OCI-LY1 (cell line): ENCODE measurements around the gene DIP2C.

ENCODE experiments used
- H2AFZ ChIP-seq: fragments of 200-600 bp; sonication (generic), shearing (Covaris generic); 2 replicates; pipeline ENCODE4 v1.6.0; 2014; ENCODE audit warnings: antibody characterized with exemption, mild to moderate bottlenecking, low read length
- H3F3A ChIP-seq: fragments of 200-600 bp; sonication (generic), shearing (Covaris generic); 2 replicates; pipeline ENCODE4 v1.6.0; 2014; ENCODE audit warnings: mild to moderate bottlenecking, antibody characterized with exemption, low read length, moderate library complexity; ENCODE audit not compliant: insufficient read depth
- H3K27ac ChIP-seq: fragments of 200-600 bp; sonication (generic); 2 replicates; pipeline ENCODE4 v1.5.1; 2014; ENCODE audit warnings: low read length, mixed run types, mild to moderate bottlenecking, low read depth; ENCODE audit not compliant: poor library complexity, severe bottlenecking
- H3K27me3 ChIP-seq: fragments of 200-600 bp; sonication (generic); 2 replicates; pipeline ENCODE4 v1.6.0; 2014; ENCODE audit warnings: antibody characterized with exemption, mild to moderate bottlenecking, low read length, moderate library complexity; ENCODE audit not compliant: insufficient read depth
- H3K36me3 ChIP-seq: fragments of 200-600 bp; sonication (generic); 2 replicates; pipeline ENCODE4 v1.6.1; 2014; ENCODE audit warnings: mild to moderate bottlenecking, antibody characterized with exemption, low read length, moderate library complexity, mixed read lengths; ENCODE audit not compliant: insufficient read depth
- H3K4me1 ChIP-seq: fragments of 200-600 bp; sonication (generic); 2 replicates; pipeline ENCODE4 v1.5.1; 2014; ENCODE audit warnings: mild to moderate bottlenecking, low read length, moderate library complexity; ENCODE audit not compliant: insufficient read depth, severe bottlenecking
- H3K4me2 ChIP-seq: fragments of 200-600 bp; sonication (generic), shearing (Covaris generic); 2 replicates; pipeline ENCODE4 v1.6.1; 2014; ENCODE audit warnings: low read length
- H3K4me3 ChIP-seq: fragments of 200-600 bp; sonication (generic); 2 replicates; pipeline ENCODE4 v1.5.1; 2014; ENCODE audit warnings: low read length, low read depth, mild to moderate bottlenecking, mixed read lengths; ENCODE audit not compliant: poor library complexity, severe bottlenecking
- H3K79me2 ChIP-seq: fragments of 200-600 bp; shearing (Covaris generic); 2 replicates; pipeline ENCODE4 v1.6.1; 2016; ENCODE audit warnings: mixed run types, low read length, mixed read lengths; ENCODE audit not compliant: insufficient read depth
- H3K9ac ChIP-seq: fragments of 200-600 bp; sonication (generic), shearing (Covaris generic); 2 replicates; pipeline ENCODE4 v1.6.1; 2014; ENCODE audit warnings: mild to moderate bottlenecking, low read length, mixed read lengths
- H3K9me2 ChIP-seq: fragments of 200-600 bp; sonication (generic), shearing (Covaris generic); 2 replicates; pipeline ENCODE4 v1.6.1; 2014; ENCODE audit warnings: low read depth, mild to moderate bottlenecking, low read length, mixed read lengths
- H3K9me3 ChIP-seq: fragments of 200-600 bp; shearing (Covaris generic); 2 replicates; pipeline ENCODE4 v1.6.1; 2014; ENCODE audit warnings: low read length, mixed read lengths
- H4K20me1 ChIP-seq: fragments of 200-600 bp; sonication (generic), shearing (Covaris generic); 2 replicates; pipeline ENCODE4 v1.6.0; 2016; ENCODE audit warnings: mild to moderate bottlenecking, low read length; ENCODE audit not compliant: insufficient read depth
- EZH2 ChIP-seq: fragments of 200-600 bp; sonication (generic), shearing (Covaris generic); IDR thresholded peaks from 2 replicates; pipeline ENCODE4 v1.8.0; 2017; ENCODE audit warnings: borderline replicate concordance, mixed run types, mild to moderate bottlenecking, antibody characterized with exemption, low read length, moderate library complexity, mixed read lengths
- TF ChIP-seq, protein P1 (sequence below): fragments of 200-600 bp; sonication (generic), shearing (Covaris generic); IDR thresholded peaks from 2 replicates; pipeline ENCODE4 v1.5.1; 2017; ENCODE audit warnings: mild to moderate bottlenecking, antibody characterized with exemption, low read length, moderate library complexity, mixed read lengths

DIP2C gene

DNA sequence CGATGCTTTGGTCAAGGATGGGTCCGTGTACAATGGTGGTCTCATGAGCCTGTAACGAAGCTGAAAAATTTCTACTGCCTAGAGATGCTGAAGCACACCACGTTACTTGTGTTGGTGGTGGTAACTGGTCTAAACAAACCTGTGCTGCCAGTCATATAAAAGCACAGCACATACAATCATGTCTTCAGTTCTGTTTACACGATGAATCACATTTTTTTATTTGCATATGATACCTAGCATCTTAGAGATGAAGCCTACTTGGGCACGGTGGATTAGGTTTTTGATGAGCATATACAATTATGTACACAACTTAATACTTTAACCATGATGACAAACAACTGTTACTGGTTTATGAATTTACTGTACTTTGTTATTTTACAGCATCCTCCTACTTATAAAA, 353.2 kb downstream of the DIP2C start:
- no peaks in the 10 kb centered on the region for H3K79me2 ChIP-seq
- no peaks in the 10 kb centered on the region for H4K20me1 ChIP-seq
- H3K9me2 ChIP-seq = no peaks in the 10 kb centered on the region
- TF ChIP-seq EZH2 = no peak
- TF ChIP-seq, protein P1, sequence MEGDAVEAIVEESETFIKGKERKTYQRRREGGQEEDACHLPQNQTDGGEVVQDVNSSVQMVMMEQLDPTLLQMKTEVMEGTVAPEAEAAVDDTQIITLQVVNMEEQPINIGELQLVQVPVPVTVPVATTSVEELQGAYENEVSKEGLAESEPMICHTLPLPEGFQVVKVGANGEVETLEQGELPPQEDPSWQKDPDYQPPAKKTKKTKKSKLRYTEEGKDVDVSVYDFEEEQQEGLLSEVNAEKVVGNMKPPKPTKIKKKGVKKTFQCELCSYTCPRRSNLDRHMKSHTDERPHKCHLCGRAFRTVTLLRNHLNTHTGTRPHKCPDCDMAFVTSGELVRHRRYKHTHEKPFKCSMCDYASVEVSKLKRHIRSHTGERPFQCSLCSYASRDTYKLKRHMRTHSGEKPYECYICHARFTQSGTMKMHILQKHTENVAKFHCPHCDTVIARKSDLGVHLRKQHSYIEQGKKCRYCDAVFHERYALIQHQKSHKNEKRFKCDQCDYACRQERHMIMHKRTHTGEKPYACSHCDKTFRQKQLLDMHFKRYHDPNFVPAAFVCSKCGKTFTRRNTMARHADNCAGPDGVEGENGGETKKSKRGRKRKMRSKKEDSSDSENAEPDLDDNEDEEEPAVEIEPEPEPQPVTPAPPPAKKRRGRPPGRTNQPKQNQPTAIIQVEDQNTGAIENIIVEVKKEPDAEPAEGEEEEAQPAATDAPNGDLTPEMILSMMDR = no peak
- H3K27me3 ChIP-seq = no peaks in the 10 kb centered on the region
- no peak overlapping the region for H3K4me3 ChIP-seq
- H3F3A ChIP-seq = peaks cover 5% of the 10 kb centered on the region; the same call in 1 of the 2 replicates
- no peak overlapping the region for H2AFZ ChIP-seq
- H3K9ac ChIP-seq = no peak overlapping the region
- peaks cover 74% of the 10 kb centered on the region for H3K4me1 ChIP-seq
- no peak overlapping the region for H3K4me2 ChIP-seq
- peaks cover 56% of the 10 kb centered on the region for H3K36me3 ChIP-seq
- H3K27ac ChIP-seq = peak overlapping the region; percentile 99
- no peaks in the 10 kb centered on the region for H3K9me3 ChIP-seq

DNA sequence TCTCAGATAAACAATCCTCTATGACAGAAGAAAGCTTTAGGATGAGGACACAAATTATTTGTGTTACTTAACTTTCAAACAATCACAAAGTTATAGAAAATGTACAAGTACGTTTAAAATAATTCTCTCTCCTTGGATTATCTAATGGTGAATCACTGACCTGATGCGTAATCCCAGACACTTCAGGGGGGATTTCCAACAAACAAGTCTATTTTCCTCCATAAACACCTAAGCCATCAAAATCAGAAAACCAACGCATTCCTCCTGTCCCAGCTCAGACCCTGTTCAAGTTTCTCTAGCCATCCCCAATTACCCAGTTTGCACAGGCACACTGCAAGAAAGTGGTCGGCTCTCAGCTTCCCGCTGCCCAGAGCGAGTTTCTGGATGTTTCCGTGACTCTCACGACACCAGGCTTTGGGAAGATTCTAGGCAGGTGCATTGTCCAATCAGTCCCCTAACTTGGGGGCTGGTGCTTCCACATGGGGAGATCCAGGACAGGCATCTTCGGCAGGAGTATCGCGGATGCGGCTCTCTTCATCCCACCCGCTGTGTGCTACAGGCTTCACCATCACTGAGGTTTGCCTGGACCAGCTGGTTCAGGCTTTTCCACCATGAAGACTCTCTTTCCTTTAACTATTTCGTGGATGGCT, 354.2 kb downstream of the DIP2C start:
- Histone ChIP-seq H3K4me1 (peaks cover 84% of the 10 kb centered on the region), H4K20me1 (no peaks in the 10 kb centered on the region), H3K9ac (peak overlapping the region; percentile 9; the same call in 1 of the 2 replicates), H2AFZ (no peak overlapping the region), H3K79me2 (no peaks in the 10 kb centered on the region), H3K9me3 (no peaks in the 10 kb centered on the region), H3K9me2 (no peaks in the 10 kb centered on the region), H3K4me2 (no peak overlapping the region), H3K36me3 (peaks cover 46% of the 10 kb centered on the region), H3K4me3 (no peak overlapping the region), H3K27ac (peak overlapping the region; percentile 99), H3K27me3 (no peaks in the 10 kb centered on the region), H3F3A (peaks cover 5% of the 10 kb centered on the region; the same call in 1 of the 2 replicates)
- TF ChIP-seq EZH2 = no peak
- TF ChIP-seq, protein P1 = no peak

DNA sequence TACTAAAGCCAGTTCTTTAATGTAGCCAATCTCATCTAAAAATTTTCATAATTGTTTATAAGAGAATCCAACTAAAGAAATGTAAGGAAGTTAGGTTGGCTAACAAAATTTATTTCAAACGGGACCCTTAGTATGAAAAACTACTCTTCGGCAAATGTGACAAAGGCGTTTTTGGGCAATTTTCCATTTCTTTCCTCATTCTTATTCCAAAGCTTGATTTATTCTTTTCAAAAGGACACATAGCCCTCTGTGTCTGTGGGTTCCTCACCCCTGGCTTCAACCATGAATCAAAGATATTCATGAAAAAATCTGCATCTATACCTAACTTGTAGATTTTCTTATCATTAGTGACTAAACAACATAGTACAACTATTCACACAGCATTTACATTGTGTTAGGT, 358.3 kb downstream of the DIP2C start:
- peaks cover 5% of the 10 kb centered on the region; the same call in 1 of the 2 replicates for H3F3A ChIP-seq

More for the DNA sequence above, 358.3 kb downstream of the DIP2C start:
- Histone ChIP-seq H3K4me3 (no peak overlapping the region), H3K9ac (peak overlapping the region; percentile 9; the same call in 1 of the 2 replicates), H3K4me2 (no peak overlapping the region), H3K9me2 (no peaks in the 10 kb centered on the region), H4K20me1 (no peaks in the 10 kb centered on the region), H3K27ac (peak overlapping the region; percentile 99), H3K79me2 (no peaks in the 10 kb centered on the region), H2AFZ (no peak overlapping the region), H3K36me3 (peaks cover 26% of the 10 kb centered on the region), H3K9me3 (no peaks in the 10 kb centered on the region), H3K27me3 (no peaks in the 10 kb centered on the region), H3K4me1 (peaks cover 100% of the 10 kb centered on the region)
- TF ChIP-seq, protein P1 = no peak
- no peak for TF ChIP-seq EZH2
